Neuronal stem cell (in vitro differentiated cells): ENCODE data around the gene VIT.

Source experiments
- DNase-seq: peaks from one replicate; pipeline ENCODE4 v3.0.0-alpha.2; 2013; ENCODE audit warnings: low spot score
- H2AFZ ChIP-seq: one replicate; pipeline ENCODE4 v1.6.1; 2013; ENCODE audit warnings: mild to moderate bottlenecking, low read length, inconsistent platforms
- H2AK5ac ChIP-seq: 2 replicates; pipeline ENCODE4 v1.6.1; 2013; ENCODE audit warnings: low read depth, mild to moderate bottlenecking, inconsistent platforms, low read length, moderate library complexity, mixed read lengths
- H2BK120ac ChIP-seq: 2 replicates; pipeline ENCODE4 v1.6.1; 2013; ENCODE audit warnings: low read depth, mild to moderate bottlenecking, inconsistent platforms, low read length, moderate library complexity, mixed read lengths
- H2BK12ac ChIP-seq: one replicate; pipeline ENCODE4 v1.6.1; 2013; ENCODE audit warnings: low read length, inconsistent platforms
- H2BK15ac ChIP-seq: 2 replicates; pipeline ENCODE4 v1.6.1; 2013; ENCODE audit warnings: mild to moderate bottlenecking, low read length, inconsistent platforms, mixed read lengths
- H2BK5ac ChIP-seq: one replicate; pipeline ENCODE4 v1.6.1; 2013; ENCODE audit warnings: inconsistent platforms, mild to moderate bottlenecking, low read length, moderate library complexity
- H3K14ac ChIP-seq: one replicate; pipeline ENCODE4 v1.6.1; 2013; ENCODE audit warnings: low read length, inconsistent platforms
- H3K18ac ChIP-seq: 2 replicates; pipeline ENCODE4 v1.6.1; 2013; ENCODE audit warnings: low read length, inconsistent platforms
- H3K23ac ChIP-seq: 2 replicates; pipeline ENCODE4 v1.6.1; 2013; ENCODE audit warnings: low read depth, mild to moderate bottlenecking, mixed read lengths, low read length, inconsistent platforms; ENCODE audit not compliant: poor library complexity
- H3K27ac ChIP-seq: replicated peaks from 3 replicates; pipeline ENCODE4 v1.5.1; 2013; ENCODE audit warnings: low read length, inconsistent platforms
- H3K27me3 ChIP-seq, 3 experiments: 2 replicates each; pipeline ENCODE4 v1.6.1; 2013; ENCODE audit warnings: low read length in 3 of 3, mild to moderate bottlenecking in 2 of 3, inconsistent platforms in 1 of 3, low read depth in 1 of 3, mixed read lengths in 1 of 3, moderate library complexity in 1 of 3; ENCODE audit not compliant: control insufficient read depth in 3 of 3, insufficient read depth in 3 of 3
- H3K36me3 ChIP-seq, 2 donors: replicated peaks in 1 of 2; 2 replicates each; pipeline ENCODE4 v1.6.1; 2013; ENCODE audit warnings: low read length in 2 of 2; ENCODE audit not compliant: control insufficient read depth in 2 of 2, insufficient read depth in 2 of 2
- H3K4ac ChIP-seq: 2 replicates; pipeline ENCODE4 v1.6.1; 2013; ENCODE audit warnings: inconsistent platforms, mild to moderate bottlenecking, low read length, moderate library complexity
- H3K4me1 ChIP-seq, 2 donors: 1 replicate in 1 of 2; 2 replicates in 1 of 2; pipeline ENCODE4 v1.6.1; 2013; ENCODE audit warnings: low read length in 2 of 2, low read depth in 1 of 2; ENCODE audit not compliant: control insufficient read depth in 2 of 2, insufficient read depth in 1 of 2
- H3K4me2 ChIP-seq: one replicate; pipeline ENCODE4 v1.6.1; 2013; ENCODE audit warnings: mild to moderate bottlenecking, low read length, inconsistent platforms; ENCODE audit not compliant: insufficient read depth, poor library complexity, severe bottlenecking
- H3K4me3 ChIP-seq, 2 donors: 2 replicates each; pipeline ENCODE4 v1.5.1; 2013; ENCODE audit warnings: low read length in 2 of 2, mild to moderate bottlenecking in 2 of 2, inconsistent platforms in 1 of 2, moderate library complexity in 1 of 2
- H3K79me1 ChIP-seq: one replicate; pipeline ENCODE4 v1.6.1; 2013; ENCODE audit warnings: low read depth, mild to moderate bottlenecking, inconsistent platforms, low read length, moderate library complexity
- H3K9ac ChIP-seq: one replicate; pipeline ENCODE4 v1.6.1; 2013; ENCODE audit warnings: mild to moderate bottlenecking, low read depth, low read length, inconsistent platforms; ENCODE audit not compliant: poor library complexity
- H3K9me3 ChIP-seq, 2 donors: replicated peaks in 1 of 2; 2 replicates each; pipeline versions ENCODE3 to v1.6.1; 2013; ENCODE audit warnings: low read length in 2 of 2, mild to moderate bottlenecking in 2 of 2, inconsistent platforms in 1 of 2, low read depth in 1 of 2, mixed read lengths in 1 of 2, moderate library complexity in 1 of 2; ENCODE audit not compliant: control insufficient read depth in 2 of 2, insufficient read depth in 1 of 2
- H4K8ac ChIP-seq: one replicate; pipeline ENCODE4 v1.6.1; 2013; ENCODE audit warnings: low read depth, mild to moderate bottlenecking, inconsistent platforms, low read length, moderate library complexity
- H4K91ac ChIP-seq: one replicate; pipeline ENCODE4 v1.6.1; 2013; ENCODE audit warnings: low read length, low read depth, mild to moderate bottlenecking, inconsistent platforms; ENCODE audit not compliant: poor library complexity
- WGBS, 2 donors: extraction: QIAGEN DNeasy Blood & Tissue Kit; methylation state at CpG; one replicate each; pipeline ENCODE4 v1.1.7; 2013; ENCODE audit warnings: missing lambda C conversion rate in 2 of 2, mixed read lengths in 1 of 2; ENCODE audit not compliant: insufficient read length in 2 of 2, insufficient replicate concordance in 1 of 2; ENCODE audit errors: extremely low coverage in 2 of 2; 5-methylcytosine and 5-hydroxymethylcytosine counted together

VIT gene

GRCh38 chr2:36834203-36834602 lies 137.7 kb downstream of the VIT start:
- Histone ChIP-seq H3K9me3 (no peaks in the 10 kb centered on the region), H4K91ac (no peak overlapping the region), H3K4me3 (no peak overlapping the region), H3K36me3 (no peaks in the 10 kb centered on the region), H3K27me3 (no peaks in the 10 kb centered on the region), H3K27ac (no peak overlapping the region), H4K8ac (no peak overlapping the region), H2AK5ac (no peak overlapping the region), H2BK12ac (no peak overlapping the region), H3K4ac (no peak overlapping the region), H3K23ac (no peak overlapping the region), H3K18ac (no peak overlapping the region), H2BK120ac (no peak overlapping the region), H3K14ac (no peak overlapping the region), H2AFZ (no peak overlapping the region), H3K9ac (no peak overlapping the region), H3K4me2 (no peak overlapping the region), H3K4me1 (no peaks in the 10 kb centered on the region), H2BK5ac (no peak overlapping the region), H2BK15ac (no peak overlapping the region), H3K79me1 (no peaks in the 10 kb centered on the region)
- no peak for DNase-seq
- no CpG with 5 or more reads among the region's 2 CpGs for WGBS, 2 donors

- Histone ChIP-seq H3K27ac (no peak overlapping the region), H3K4me3 (no peak overlapping the region), H2AFZ (peak overlapping the region; percentile 7), H4K8ac (no peak overlapping the region), H2BK5ac (no peak overlapping the region), H3K4me2 (no peak overlapping the region), H2AK5ac (no peak overlapping the region), H3K18ac (no peak overlapping the region), H4K91ac (no peak overlapping the region), H3K9me3 (no peaks in the 10 kb centered on the region), H2BK15ac (no peak overlapping the region), H3K14ac (no peak overlapping the region), H3K9ac (no peak overlapping the region), H3K4me1 (no peaks in the 10 kb centered on the region), H3K4ac (no peak overlapping the region), H3K27me3 (no peaks in the 10 kb centered on the region), H3K23ac (no peak overlapping the region), H2BK12ac (no peak overlapping the region), H3K36me3 (no peaks in the 10 kb centered on the region), H2BK120ac (no peak overlapping the region), H3K79me1 (no peaks in the 10 kb centered on the region)
- WGBS, 2 donors = no CpG with 5 or more reads among the region's 5 CpGs
- no peak for DNase-seq
Measured at GRCh38 chr2:36834731-36835524, 138.4 kb downstream of the VIT start.

- no peaks in the 10 kb centered on the region for H3K4me1 ChIP-seq
- no peaks in the 10 kb centered on the region for H3K79me1 ChIP-seq
- no peak overlapping the region for H3K4ac ChIP-seq
- no peak overlapping the region for H2BK15ac ChIP-seq
- H3K4me3 ChIP-seq = no peak overlapping the region
- H3K27ac ChIP-seq = no peak overlapping the region
- H3K36me3 ChIP-seq = peaks cover 0 to 14% of the 10 kb centered on the region in 2 donors
- no peak overlapping the region for H3K9ac ChIP-seq
- no peak overlapping the region for H3K14ac ChIP-seq
- no peaks in the 10 kb centered on the region for H3K9me3 ChIP-seq
- no CpG with 5 or more reads among the region's 4 CpGs for WGBS, 2 donors
- H2AFZ ChIP-seq = no peak overlapping the region
- H3K23ac ChIP-seq = no peak overlapping the region
- H2BK12ac ChIP-seq = no peak overlapping the region
- no peak overlapping the region for H4K8ac ChIP-seq
- H2BK5ac ChIP-seq = no peak overlapping the region
- H2BK120ac ChIP-seq = no peak overlapping the region
- no peaks in the 10 kb centered on the region for H3K27me3 ChIP-seq
- DNase-seq = no peak
- no peak overlapping the region for H3K4me2 ChIP-seq
- no peak overlapping the region for H2AK5ac ChIP-seq
- H3K18ac ChIP-seq = no peak overlapping the region
- H4K91ac ChIP-seq = no peak overlapping the region
Measured at GRCh38 chr2:36839976-36840617, 143.6 kb downstream of the VIT start.

- no peaks in the 10 kb centered on the region for H3K79me1 ChIP-seq
- H2BK12ac ChIP-seq = no peak overlapping the region
- no peak overlapping the region for H2AK5ac ChIP-seq
Measured at GRCh38 chr2:36843838-36844237, 147.3 kb downstream of the VIT start.

More at GRCh38 chr2:36843838-36844237, 147.3 kb downstream of the VIT start:
- Histone ChIP-seq H3K9me3 (no peaks in the 10 kb centered on the region), H4K91ac (no peak overlapping the region), H2BK120ac (no peak overlapping the region), H3K4me2 (no peak overlapping the region), H3K36me3 (peaks cover 0 to 34% of the 10 kb centered on the region in 2 donors), H3K27me3 (no peaks in the 10 kb centered on the region), H2BK15ac (no peak overlapping the region), H2BK5ac (no peak overlapping the region), H3K23ac (no peak overlapping the region), H2AFZ (no peak overlapping the region), H3K4me3 (no peak overlapping the region), H3K27ac (no peak overlapping the region), H3K14ac (no peak overlapping the region), H4K8ac (no peak overlapping the region), H3K18ac (no peak overlapping the region), H3K4me1 (no peaks in the 10 kb centered on the region), H3K4ac (no peak overlapping the region), H3K9ac (no peak overlapping the region)
- no peak for DNase-seq
